22Rv1 (cell line): ENCODE data around the gene NELL2.

Experiments used
- H3K27ac ChIP-seq: fragments of 450-650 bp; 2 replicates; pipeline ENCODE4 v1.5.1; 2017
- CTCF ChIP-seq: fragments of 450-650 bp; IDR thresholded peaks from 2 replicates; pipeline ENCODE4 v1.5.1; 2017; ENCODE audit warnings: mild to moderate bottlenecking
- ZFX ChIP-seq: fragments of 450-650 bp; IDR thresholded peaks from 2 replicates; pipeline ENCODE4 v1.6.1; 2017; ENCODE audit warnings: antibody characterized with exemption, borderline replicate concordance

NELL2 gene

DNA sequence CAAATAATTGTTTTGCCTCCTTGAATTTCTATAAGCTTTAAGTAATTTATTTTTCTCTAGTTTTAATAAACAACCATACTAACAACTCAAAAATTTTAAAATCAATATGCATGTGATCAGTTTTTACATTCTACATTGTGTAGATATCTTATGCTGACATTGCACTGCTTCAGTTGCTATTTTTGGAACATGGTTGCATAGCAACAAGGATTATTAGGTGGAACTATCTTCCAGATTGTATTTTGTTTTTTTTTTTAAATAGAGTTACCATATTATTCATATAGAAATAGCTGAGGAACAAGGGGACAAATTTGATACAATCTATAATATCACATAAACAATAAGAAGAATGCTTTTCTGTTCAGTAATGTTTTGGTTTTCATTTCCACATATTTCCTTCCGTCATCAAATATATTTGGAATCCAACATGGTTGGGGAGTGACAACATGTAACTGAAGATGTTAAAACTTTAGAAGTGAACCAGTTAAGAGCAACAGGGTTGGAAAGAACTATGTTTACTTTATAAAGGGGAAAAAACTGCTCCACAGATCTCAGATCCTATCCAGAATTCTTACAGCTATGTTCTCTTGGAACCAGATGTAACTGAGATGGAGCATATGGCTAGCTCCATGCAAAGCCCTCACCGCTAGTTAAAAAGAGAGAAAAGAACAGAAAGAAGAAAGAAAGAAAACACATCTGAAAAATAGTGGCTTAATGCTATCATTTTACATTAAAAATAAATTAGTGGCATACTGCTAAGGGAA lies 235.5 kb downstream of the NELL2 start:
- no peak for TF ChIP-seq ZFX
- no peak for TF ChIP-seq CTCF
- no peak overlapping the region for H3K27ac ChIP-seq

DNA sequence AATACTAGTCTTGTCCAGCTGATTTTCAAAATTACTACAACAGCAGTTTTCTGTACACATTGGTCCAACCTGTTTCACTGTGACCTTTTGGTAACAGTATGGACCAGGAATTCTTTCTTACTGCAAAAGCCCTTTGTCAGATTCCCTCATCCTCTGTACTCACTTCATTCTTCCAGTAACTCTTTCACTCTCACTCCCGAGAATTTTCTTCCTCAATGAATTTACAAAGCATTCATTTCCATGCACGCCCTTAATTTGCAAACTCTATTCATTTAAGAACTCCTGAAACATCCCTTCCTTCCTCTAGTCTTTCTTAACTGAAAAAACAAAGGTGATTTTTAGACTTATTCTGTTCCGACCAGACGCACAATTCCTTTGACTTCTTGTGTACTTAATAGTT lies 238.2 kb downstream of the NELL2 start:
- TF ChIP-seq ZFX, result no peak
- TF ChIP-seq CTCF, result no peak
- no peak overlapping the region for H3K27ac ChIP-seq

GRCh38 chr12:44628180-44628579 lies 247.9 kb downstream of the NELL2 start:
- TF ChIP-seq CTCF, result no peak
- no peak overlapping the region for H3K27ac ChIP-seq

DNA sequence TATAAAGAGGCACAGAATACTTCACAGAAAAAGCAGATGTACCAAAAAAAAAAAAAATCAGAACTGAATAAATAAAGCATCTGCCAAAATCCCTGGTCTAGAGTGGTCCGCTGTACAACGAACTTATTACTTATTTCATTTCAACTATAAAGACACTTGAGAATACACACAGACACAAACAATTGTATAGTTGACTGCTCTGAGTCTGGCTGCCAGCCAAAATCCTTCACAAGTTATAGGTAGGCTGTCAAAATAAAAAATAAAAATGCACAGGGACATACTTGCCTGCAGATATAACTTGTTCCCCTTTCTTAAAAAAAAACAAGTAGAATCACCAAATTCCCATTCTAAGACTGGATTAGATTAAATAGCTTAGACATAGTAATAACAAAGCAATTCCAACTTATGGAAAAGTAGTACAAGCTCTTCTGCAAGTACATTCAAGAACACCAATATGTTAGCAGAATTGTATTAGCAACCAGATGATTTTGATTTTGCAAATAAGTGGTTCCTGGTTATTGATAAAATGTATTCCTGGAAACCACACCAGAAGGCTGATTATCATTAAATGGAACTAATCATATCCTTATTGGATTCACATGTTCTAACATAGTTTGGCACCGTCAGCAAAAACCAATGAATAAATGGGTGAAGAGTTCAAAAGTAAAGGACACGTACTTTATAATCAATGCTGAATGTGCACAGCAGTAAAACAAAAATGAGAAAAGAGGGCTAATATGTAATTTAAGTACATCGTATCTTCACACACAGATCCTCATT lies 248.5 kb downstream of the NELL2 start:
- H3K27ac ChIP-seq, result no peak overlapping the region
- TF ChIP-seq ZFX (no peak), CTCF (no peak)

GRCh38 chr12:44626883-44627282 lies 249.2 kb downstream of the NELL2 start:
- H3K27ac ChIP-seq, result no peak overlapping the region
- TF ChIP-seq CTCF (no peak), ZFX (no peak)

- no peak overlapping the region for H3K27ac ChIP-seq
- TF ChIP-seq ZFX (no peak), CTCF (no peak)
Observed at GRCh38 chr12:44618946-44619345, 257.2 kb downstream of the NELL2 start.

GRCh38 chr12:44616402-44616801 lies 259.7 kb downstream of the NELL2 start:
- TF ChIP-seq ZFX, result no peak
- TF ChIP-seq CTCF, result no peak
- no peak overlapping the region for H3K27ac ChIP-seq
